H1 (cell line): ENCODE results near the gene CDK4. TPM values are rescaled to one million over a fixed set of nuclear protein-coding genes. Genes with fewer than 3 reads are reported as not detected.

ENCODE experiments used
- BRCA1 ChIP-seq: IDR thresholded peaks from 2 replicates; pipeline ENCODE4 v1.6.1; 2012; ENCODE audit warnings: low read depth, low read length, improper control_type of control experiment
- CHD7 ChIP-seq: fragments of 300-600 bp; sonication (generic); IDR thresholded peaks from 2 replicates; pipeline ENCODE4 v1.7.1; 2012; ENCODE audit warnings: low read length, moderate library complexity, mild to moderate bottlenecking, inconsistent platforms; ENCODE audit not compliant: insufficient replicate concordance
- EZH2 ChIP-seq: fragments of 200-600 bp; sonication (generic); IDR thresholded peaks from 2 replicates; pipeline ENCODE4 v1.7.1; 2012; ENCODE audit warnings: low read depth, mild to moderate bottlenecking, moderate library complexity, low read length, inconsistent platforms; ENCODE audit not compliant: severe bottlenecking
- JUND ChIP-seq: IDR thresholded peaks from 2 replicates; pipeline ENCODE4 v1.6.1; 2011; ENCODE audit warnings: mild to moderate bottlenecking, improper control_type of control experiment, low read length
- PHF8 ChIP-seq: fragments of 200-600 bp; sonication (generic); conservative IDR thresholded peaks from 2 replicates; pipeline ENCODE4 v1.7.1; 2012; ENCODE audit warnings: low read depth, mild to moderate bottlenecking, inconsistent platforms, low read length, moderate library complexity
- RNF2 ChIP-seq: fragments of 200-900, 300-1000 bp; sonication (generic); IDR thresholded peaks from 2 replicates; pipeline ENCODE4 v1.7.1; 2016; ENCODE audit warnings: borderline replicate concordance, low read depth, mild to moderate bottlenecking, antibody characterized with exemption, low read length; ENCODE audit not compliant: poor library complexity, severe bottlenecking; ENCODE audit errors: missing control alignments
- SP1 ChIP-seq: IDR thresholded peaks from 2 replicates; pipeline ENCODE4 v1.6.1; 2011; ENCODE audit warnings: low read depth, low read length
- SP4 ChIP-seq: IDR thresholded peaks from 2 replicates; pipeline ENCODE4 v1.6.1; 2012; ENCODE audit warnings: low read length, inconsistent platforms
- YY1 ChIP-seq: IDR thresholded peaks from 2 replicates; pipeline ENCODE4 v1.6.1; 2011; ENCODE audit warnings: low read depth, mild to moderate bottlenecking, low read length
- polyA plus RNA-seq, 7 experiments: library from polyadenylated mRNA; depleted of rRNA in 3 of 7; stranded (reverse) in 5 of 7; unstranded in 2 of 7; fragments of >200 nt in 5 of 7; fragments of 200-250 nt in 2 of 7; gene quantifications; 1 replicate in 5 of 7; 2 replicates in 1 of 7; 4 replicates in 1 of 7; pipeline versions ENCODE4 v1.2.1 to v1.2.3, GENCODE V29; 2011 to 2013; ENCODE audit warnings: missing spikeins in 2 of 7, mixed read lengths in 2 of 7
- total RNA-seq: library from RNA; stranded (reverse); fragmentation: NEBNext Ultra II Directional; extraction: Animal tissue kit (Norgen Biotek cat#: 25700); gene quantifications from 2 replicates; pipeline ENCODE4 v1.2.1, GENCODE V29; 2021
- TF ChIP-seq, protein P1 (sequence below): IDR thresholded peaks from 2 replicates; pipeline ENCODE4 v1.6.1; 2011; ENCODE audit warnings: low read depth, mild to moderate bottlenecking, low read length; ENCODE audit not compliant: insufficient read depth

Gene CDK4
- total and polyA plus RNA-seq, 2 of the 8 experiments (the other 6 are each of a cell fraction or from before 2014, with no cell fraction given) = 174 to 368 TPM

DNA sequence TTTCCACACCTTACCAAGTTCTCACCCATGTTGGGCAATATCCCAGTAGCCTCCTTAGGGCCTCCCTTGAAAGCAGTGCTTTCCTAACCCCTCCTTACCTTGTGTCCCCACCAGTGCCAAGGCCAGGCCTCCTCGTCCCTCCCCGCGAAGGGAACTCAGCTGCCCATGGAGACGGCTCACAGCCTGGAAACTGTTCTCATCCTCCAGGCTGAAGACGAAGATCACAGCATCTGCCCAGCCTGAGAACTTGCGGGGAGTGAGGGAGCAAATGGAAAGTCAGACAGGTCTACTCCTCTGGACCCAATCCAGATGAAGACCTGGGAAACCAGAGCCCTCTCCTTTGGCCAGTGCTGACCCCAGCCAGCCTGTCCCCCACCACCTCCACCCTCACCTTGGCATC, 18.2 kb downstream of the CDK4 start (continued):
- TF ChIP-seq JUND (no peak), SP4 (no peak), SP1 (no peak), EZH2 (no peak), PHF8 (no peak), BRCA1 (no peak), YY1 (no peak), CHD7 (no peak), RNF2 (no peak)
- TF ChIP-seq, protein P1, sequence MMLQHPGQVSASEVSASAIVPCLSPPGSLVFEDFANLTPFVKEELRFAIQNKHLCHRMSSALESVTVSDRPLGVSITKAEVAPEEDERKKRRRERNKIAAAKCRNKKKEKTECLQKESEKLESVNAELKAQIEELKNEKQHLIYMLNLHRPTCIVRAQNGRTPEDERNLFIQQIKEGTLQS = no peak
